Adrenal gland (tissue), 12 donors: ENCODE measurements around the gene UNC5CL. TPM values are rescaled to one million over a fixed set of nuclear protein-coding genes. Genes with fewer than 3 reads are reported as not detected.

Experiments used
- DNase-seq, 7 donors: peaks; one replicate each; pipeline ENCODE4 v3.0.0-alpha.2; 2019 to 2020
- H3K27ac ChIP-seq, 5 donors: fragments of 200-600 bp; sonication (generic) in 4 of 5; 1 replicate in 3 of 5; 2 replicates in 2 of 5; pipeline versions ENCODE4 v1.5.1 to v1.8.0; 2016 to 2020; ENCODE audit warnings: mild to moderate bottlenecking in 1 of 5
- H3K27me3 ChIP-seq: fragments of 200-600 bp; 2 replicates; pipeline ENCODE4 v1.8.0; 2021
- H3K36me3 ChIP-seq, 2 donors: fragments of 200-600 bp; replicated peaks in 1 of 2; 1 replicate in 1 of 2; 2 replicates in 1 of 2; pipeline versions ENCODE4 v1.5.1 to v1.8.0; 2018 to 2022
- H3K4me1 ChIP-seq, 2 donors: fragments of 200-600 bp; replicated peaks in 1 of 2; 1 replicate in 1 of 2; 2 replicates in 1 of 2; pipeline versions ENCODE4 v1.5.1 to v1.8.0; 2018 to 2021
- H3K4me3 ChIP-seq, 4 donors: fragments of 200-600 bp; sonication (generic) in 3 of 4; one replicate each; pipeline ENCODE4 v1.5.1; 2016 to 2018
- H3K9me3 ChIP-seq, 3 donors: fragments of 200-600 bp; sonication (generic) in 1 of 3; replicated peaks in 1 of 3; 1 replicate in 2 of 3; 2 replicates in 1 of 3; pipeline versions ENCODE4 v1.5.1 to v1.8.0; 2016 to 2021
- CTCF ChIP-seq, 6 experiments: fragments of 450-650 bp in 4 of 6; fragments of 200-600 bp in 2 of 6; sonication (generic) in 1 of 6; IDR thresholded peaks; 1 replicate in 5 of 6; 2 replicates in 1 of 6; pipeline versions ENCODE4 v1.5.1 to v1.8.0; 2016 to 2021; ENCODE audit warnings: antibody characterized with exemption in 6 of 6, mild to moderate bottlenecking in 2 of 6, moderate library complexity in 1 of 6
- POLR2A ChIP-seq, 2 donors: fragments of 450-650 bp; IDR thresholded peaks; one replicate each; pipeline ENCODE4 v1.6.1; 2017; ENCODE audit warnings: antibody characterized with exemption in 2 of 2, mild to moderate bottlenecking in 2 of 2, moderate library complexity in 1 of 2
- WGBS, 4 donors: extraction: QIAGEN DNeasy Blood & Tissue Kit in 2 of 4; methylation state at CpG; one replicate each; pipeline versions ENCODE4 v1.1.5 to v1.1.7; 2013 to 2017; 5-methylcytosine and 5-hydroxymethylcytosine counted together
- intact Hi-C, 2 donors: fragments of 100-400 bp; cut with DNase I; formaldehyde crosslinking; loops; one replicate each; pipeline versions ENCODE4 v1.14.1 to v1.15.0; 2022 to 2023
- polyA plus RNA-seq, 3 donors: library from polyadenylated mRNA; stranded (reverse); fragments of 200-250 nt in 2 of 3; fragments of 350-450 nt in 1 of 3; fragmentation: Illumina TruSeq in 1 of 3; extraction: RNeasy Lipid Tissue Mini Kit (QIAGEN cat#74804) in 1 of 3; gene quantifications; one replicate each; pipeline ENCODE4 v1.2.3, GENCODE V29; 2013 to 2014
- total RNA-seq, 9 donors: library from RNA; depleted of rRNA in 4 of 9; stranded (reverse); fragments of >200 nt in 4 of 9; fragments of 120-200 nt in 1 of 9; fragmentation: NEBNext Ultra II Directional in 1 of 9; extraction: Animal tissue kit (Norgen Biotek cat#: 25700) in 1 of 9; gene quantifications; one replicate each; pipeline versions ENCODE4 v1.1.0 to v1.2.4, GENCODE V29; 2013 to 2023
- donor health status: healthy with polysubstance abuse.
- donor health status: Bipolar disorder and iron deficiency.
- donor health status: DM: yes; HTN: yes; CAD: no.
- donor health status: DM: no; HTN: no; CAD: no.
- donor health status: DM: no; HTN: no; CAD: no.
- donor health status: DM: yes; HTN: yes; CAD: no.

The UNC5CL gene
- total and polyA plus RNA-seq, 12 donors = 0.20 to 1.6 (median 0.86) TPM

- Histone ChIP-seq H3K4me3 (peak overlapping the region in 3 of 4 donors; percentile 54 to 98 (median 55)), H3K4me1 (peaks cover 19 to 27% of the 10 kb centered on the region in 2 donors), H3K36me3 (peaks cover 0 to 12% of the 10 kb centered on the region in 2 donors), H3K9me3 (no peaks in the 10 kb centered on the region), H3K27ac (peak overlapping the region; percentile 97 to 100 (median 99)), H3K27me3 (no peaks in the 10 kb centered on the region)
- intact Hi-C loops = no loop called here
- DNase-seq = no peak
- WGBS, 4 donors = 0 to 1% (median 0%) methylated on average over 16 of the region's 16 CpGs
- no peak for TF ChIP-seq CTCF (IDR thresholded peaks at IDR 0.05)
- TF ChIP-seq POLR2A (IDR thresholded peaks at IDR 0.05) = peak; percentile 58 to 84
Observed at GRCh38 chr6:41071501-41071922, 32.5 kb upstream of the UNC5CL start.

- intact Hi-C loops = loop anchor here in 1 of 2 donors (5.0 kb wide), 1 partner anchor 60 kb away; no protein-coding TSS in a partner anchor
- Histone ChIP-seq H3K27ac (no peak overlapping the region), H3K9me3 (no peaks in the 10 kb centered on the region), H3K36me3 (peaks cover 0 to 21% of the 10 kb centered on the region in 2 donors), H3K4me3 (no peak overlapping the region), H3K4me1 (peaks cover 8 to 11% of the 10 kb centered on the region in 2 donors), H3K27me3 (no peaks in the 10 kb centered on the region)
- TF ChIP-seq POLR2A (IDR thresholded peaks at IDR 0.05) = no peak
- TF ChIP-seq CTCF (IDR thresholded peaks at IDR 0.05) = peak; percentile 74 to 94 (median 88)
- 26 to 32% (median 29%) methylated on average over 3 of the region's 3 CpGs for WGBS, 4 donors
- peak; percentile 67 to 93 (median 85) for DNase-seq
Observed at GRCh38 chr6:41066867-41067304, 27.9 kb upstream of the UNC5CL start.

GRCh38 chr6:41065550-41066026 lies 26.6 kb upstream of the UNC5CL start:
- peaks cover 0 to 21% of the 10 kb centered on the region in 2 donors for H3K36me3 ChIP-seq
- no peaks in the 10 kb centered on the region for H3K27me3 ChIP-seq
- H3K4me3 ChIP-seq = no peak overlapping the region
- no peak for TF ChIP-seq CTCF (IDR thresholded peaks at IDR 0.05)
- no peak for TF ChIP-seq POLR2A (IDR thresholded peaks at IDR 0.05)
- H3K9me3 ChIP-seq = no peaks in the 10 kb centered on the region
- H3K4me1 ChIP-seq = peaks cover 1 to 4% of the 10 kb centered on the region in 2 donors
- no peak overlapping the region for H3K27ac ChIP-seq
- DNase-seq = no peak
- WGBS, 4 donors = 90 to 100% (median 93%) methylated on average over 2 of the region's 2 CpGs
- intact Hi-C loops = loop anchor here in 1 of 2 donors (5.0 kb wide), 1 partner anchor 58 kb away; no protein-coding TSS in a partner anchor

- intact Hi-C loops = loop anchor here in 1 of 2 donors (5.0 kb wide), 1 partner anchor 58 kb away; no protein-coding TSS in a partner anchor
- Histone ChIP-seq H3K9me3 (no peaks in the 10 kb centered on the region), H3K27ac (no peak overlapping the region), H3K27me3 (no peaks in the 10 kb centered on the region), H3K4me3 (no peak overlapping the region), H3K36me3 (peaks cover 0 to 21% of the 10 kb centered on the region in 2 donors), H3K4me1 (no peaks in the 10 kb centered on the region)
- DNase-seq = no peak
- TF ChIP-seq CTCF (IDR thresholded peaks at IDR 0.05) = no peak
- TF ChIP-seq POLR2A (IDR thresholded peaks at IDR 0.05) = no peak
- 86 to 89% (median 88%) methylated on average over 5 of the region's 5 CpGs for WGBS, 4 donors
Observed at GRCh38 chr6:41064841-41065240, 25.8 kb upstream of the UNC5CL start.
